Calu3 (cell line): ENCODE results near the gene STX18. TPM values are rescaled to one million over a fixed set of nuclear protein-coding genes. Genes with fewer than 3 reads are reported as not detected.

Experiments used
- BruUV-seq: library from RNA; stranded (reverse); fragments of 400-500 nt; replicated peaks from 2 replicates; lab custom pipeline; 2021; lab: Mats Ljungman, UMichigan
- CTCF ChIA-PET: fragments of 300-600 bp; sonication (Branson Sonifier 250); formaldehyde crosslinking; loops from one replicate; lab custom pipeline; 2022; ENCODE audit warnings: antibody characterized with exemption; lab: Charles Lee
- DNase-seq: peaks from one replicate; pipeline ENCODE4 v3.0.0; 2022
- H3K27ac Mint-ChIP-seq: one replicate; pipeline ENCODE4 v1.8.0; 2022; ENCODE audit warnings: mixed read lengths; ENCODE audit not compliant: unreplicated experiment
- H3K27me3 Mint-ChIP-seq: one replicate; pipeline ENCODE4 v1.8.0; 2022; ENCODE audit warnings: mixed read lengths; ENCODE audit not compliant: unreplicated experiment
- H3K36me3 Mint-ChIP-seq: one replicate; pipeline ENCODE4 v1.8.0; 2022; ENCODE audit warnings: mild to moderate bottlenecking, moderate library complexity, mixed read lengths; ENCODE audit not compliant: insufficient read depth, unreplicated experiment
- H3K4me1 Mint-ChIP-seq: one replicate; pipeline ENCODE4 v1.8.0; 2022; ENCODE audit warnings: mild to moderate bottlenecking, low read depth, mixed read lengths; ENCODE audit not compliant: unreplicated experiment
- H3K4me3 Mint-ChIP-seq: one replicate; pipeline ENCODE4 v1.8.0; 2022; ENCODE audit warnings: mild to moderate bottlenecking, low read depth, moderate library complexity, mixed read lengths; ENCODE audit not compliant: unreplicated experiment
- H3K9me3 Mint-ChIP-seq: one replicate; pipeline ENCODE4 v1.8.0; 2022; ENCODE audit warnings: low read depth, mixed read lengths; ENCODE audit not compliant: unreplicated experiment
- intact Hi-C: fragments of 100-400 bp; cut with micrococcal nuclease; formaldehyde crosslinking; loops from one replicate; pipeline ENCODE4 v1.10.0; 2022; ENCODE audit not compliant: unreplicated experiment
- total RNA-seq: library from RNA; stranded (reverse); gene quantifications from 2 replicates; pipeline ENCODE4 v1.2.3, GENCODE V29; 2022
- TF ChIP-seq, protein P1 (sequence below): fragments of 200-600 bp; IDR thresholded peaks from one replicate; pipeline ENCODE4 v1.8.0; 2022; ENCODE audit warnings: antibody characterized with exemption; ENCODE audit not compliant: unreplicated experiment

The STX18 gene
- total RNA-seq, 1 experiment from 2014 or later = 27.3 TPM

DNA sequence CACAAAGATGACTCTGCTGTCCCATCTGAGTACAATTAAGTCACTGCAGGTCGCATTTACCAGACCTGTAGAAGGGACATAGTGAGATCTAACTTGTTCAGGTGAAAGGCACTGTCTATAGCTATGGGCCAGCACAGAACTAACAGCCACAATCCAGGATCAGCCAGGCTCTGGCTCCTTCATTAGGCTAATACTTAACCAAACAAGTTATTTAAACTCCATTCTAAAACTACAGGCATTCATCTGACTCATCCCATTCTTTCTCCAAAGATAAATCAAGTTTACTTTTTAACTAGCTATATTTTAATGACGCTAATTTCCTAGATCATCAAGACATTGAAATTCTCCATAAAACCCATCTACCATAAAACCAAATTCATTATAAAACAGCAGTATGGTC, 62.5 kb downstream of the STX18 start:
- Mint-ChIP-seq H3K36me3 (no peaks in the 10 kb centered on the region), H3K9me3 (no peaks in the 10 kb centered on the region), H3K27me3 (no peaks in the 10 kb centered on the region), H3K27ac (no peak overlapping the region), H3K4me1 (peaks cover 46% of the 10 kb centered on the region), H3K4me3 (no peak overlapping the region)
- no TSS peak for BruUV-seq
- intact Hi-C loops = no loop called here
- no peak for DNase-seq
- CTCF ChIA-PET = interaction anchor here (0.7 to 1.7 kb wide), 4 partner anchors 20 to 558 kb away, joined by 3 to 5 read pairs (median 4); no protein-coding TSS in a partner anchor
- TF ChIP-seq, protein P1, sequence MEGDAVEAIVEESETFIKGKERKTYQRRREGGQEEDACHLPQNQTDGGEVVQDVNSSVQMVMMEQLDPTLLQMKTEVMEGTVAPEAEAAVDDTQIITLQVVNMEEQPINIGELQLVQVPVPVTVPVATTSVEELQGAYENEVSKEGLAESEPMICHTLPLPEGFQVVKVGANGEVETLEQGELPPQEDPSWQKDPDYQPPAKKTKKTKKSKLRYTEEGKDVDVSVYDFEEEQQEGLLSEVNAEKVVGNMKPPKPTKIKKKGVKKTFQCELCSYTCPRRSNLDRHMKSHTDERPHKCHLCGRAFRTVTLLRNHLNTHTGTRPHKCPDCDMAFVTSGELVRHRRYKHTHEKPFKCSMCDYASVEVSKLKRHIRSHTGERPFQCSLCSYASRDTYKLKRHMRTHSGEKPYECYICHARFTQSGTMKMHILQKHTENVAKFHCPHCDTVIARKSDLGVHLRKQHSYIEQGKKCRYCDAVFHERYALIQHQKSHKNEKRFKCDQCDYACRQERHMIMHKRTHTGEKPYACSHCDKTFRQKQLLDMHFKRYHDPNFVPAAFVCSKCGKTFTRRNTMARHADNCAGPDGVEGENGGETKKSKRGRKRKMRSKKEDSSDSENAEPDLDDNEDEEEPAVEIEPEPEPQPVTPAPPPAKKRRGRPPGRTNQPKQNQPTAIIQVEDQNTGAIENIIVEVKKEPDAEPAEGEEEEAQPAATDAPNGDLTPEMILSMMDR = no peak

DNA sequence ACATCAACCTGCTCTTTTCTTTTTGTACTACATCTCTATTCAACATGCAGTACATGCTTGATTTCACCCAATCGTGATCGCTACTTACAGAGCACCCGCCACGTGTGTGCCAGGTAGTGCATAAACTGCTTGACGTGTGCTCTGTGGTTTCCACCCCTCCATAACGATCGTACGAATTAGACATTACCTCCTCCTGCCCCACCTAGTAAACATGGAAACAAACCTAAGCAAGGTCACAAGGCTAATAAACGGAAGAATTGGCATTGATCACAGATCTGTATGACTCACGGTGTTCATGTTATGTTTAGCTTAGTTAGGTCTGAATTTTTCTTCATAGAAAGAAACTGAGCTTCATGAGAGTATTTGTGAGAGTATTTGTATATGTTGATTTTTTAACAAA, 64.1 kb downstream of the STX18 start:
- BruUV-seq = no TSS peak
- TF ChIP-seq, protein P1 = no peak
- H3K9me3 Mint-ChIP-seq = no peaks in the 10 kb centered on the region
- peak overlapping the region; percentile 65 for H3K4me3 Mint-ChIP-seq
- H3K4me1 Mint-ChIP-seq = peaks cover 59% of the 10 kb centered on the region
- H3K27ac Mint-ChIP-seq = peak overlapping the region; percentile 73
- no peaks in the 10 kb centered on the region for H3K36me3 Mint-ChIP-seq
- H3K27me3 Mint-ChIP-seq = no peaks in the 10 kb centered on the region
- intact Hi-C loops = no loop called here
- CTCF ChIA-PET = interaction anchor here (1.7 kb wide), 1 partner anchor 25 kb away, joined by 5 read pairs; no protein-coding TSS in a partner anchor
- peak; percentile 9 for DNase-seq

DNA sequence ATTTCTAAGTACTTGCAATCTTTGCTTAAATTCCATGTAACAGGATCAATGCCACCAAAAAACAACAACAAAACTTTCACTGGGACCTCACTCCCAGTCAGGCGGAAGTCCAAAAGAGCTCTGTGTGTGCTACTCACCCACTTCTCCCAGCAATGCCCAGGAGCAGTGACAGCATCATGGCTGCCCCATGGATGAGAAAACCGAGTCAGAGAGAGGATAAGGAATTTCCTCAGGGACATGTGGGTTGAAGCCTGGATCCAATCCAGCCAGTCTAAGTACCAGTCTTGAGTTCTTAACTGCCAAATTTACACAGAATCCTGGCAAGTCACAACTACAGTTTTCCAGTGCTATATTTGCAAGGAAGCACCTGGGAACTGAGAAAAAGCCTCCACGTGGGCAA, 64.5 kb downstream of the STX18 start:
- Mint-ChIP-seq H3K27me3 (no peaks in the 10 kb centered on the region), H3K9me3 (no peaks in the 10 kb centered on the region), H3K4me1 (peaks cover 59% of the 10 kb centered on the region), H3K36me3 (no peaks in the 10 kb centered on the region), H3K4me3 (peak overlapping the region; percentile 65), H3K27ac (peak overlapping the region; percentile 73)
- no TSS peak for BruUV-seq
- no peak for DNase-seq
- intact Hi-C loops = no loop called here
- CTCF ChIA-PET = interaction anchor here (1.7 kb wide), 1 partner anchor 25 kb away, joined by 5 read pairs; no protein-coding TSS in a partner anchor
- TF ChIP-seq, protein P1 = no peak

DNA sequence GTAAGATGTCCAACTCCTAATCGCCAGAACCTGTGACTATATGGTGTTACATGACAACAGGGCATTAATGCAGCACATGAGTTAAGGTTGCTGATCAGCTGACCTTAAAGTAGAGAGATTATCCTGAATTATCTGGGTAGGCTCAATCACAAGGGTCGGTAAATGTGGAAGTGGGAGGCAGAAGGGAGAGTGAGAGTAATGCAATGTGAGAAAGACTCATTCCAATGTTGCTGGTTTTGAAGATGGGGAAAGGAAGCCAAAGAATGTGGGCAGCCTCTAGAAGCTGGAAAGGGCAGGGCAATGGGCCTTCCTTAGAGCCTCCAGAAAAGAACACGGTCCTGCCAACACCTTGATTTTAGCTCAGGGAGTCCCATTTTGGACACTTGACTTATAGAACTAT, 67.4 kb downstream of the STX18 start:
- Mint-ChIP-seq H3K4me1 (peaks cover 39% of the 10 kb centered on the region), H3K9me3 (no peaks in the 10 kb centered on the region), H3K27me3 (no peaks in the 10 kb centered on the region), H3K4me3 (no peak overlapping the region), H3K36me3 (no peaks in the 10 kb centered on the region), H3K27ac (no peak overlapping the region)
- DNase-seq = no peak
- intact Hi-C loops = no loop called here
- CTCF ChIA-PET = no interaction called here
- TF ChIP-seq, protein P1 = no peak
- no TSS peak for BruUV-seq
